Colonic mucosa (tissue), 4 donors: Measurements from ENCODE around the gene ATAD3B. TPM values are rescaled to one million over a fixed set of nuclear protein-coding genes. Genes with fewer than 3 reads are reported as not detected.
"Not testable (repeated sequence)": the region's sequence is repeated elsewhere in the genome, so short reads cannot be mapped to it uniquely, and the experiment has no call there.

Experiments
- DNase-seq: peaks from one replicate; pipeline ENCODE4 v3.0.0-alpha.2; 2020
- H3K27ac ChIP-seq: fragments of 200-600 bp; one replicate; pipeline ENCODE4 v1.8.0; 2021
- H3K27me3 ChIP-seq: fragments of 200-600 bp; one replicate; pipeline ENCODE4 v1.8.0; 2021
- H3K36me3 ChIP-seq: fragments of 200-600 bp; one replicate; pipeline ENCODE4 v1.8.0; 2021
- H3K4me1 ChIP-seq: fragments of 200-600 bp; one replicate; pipeline ENCODE4 v1.8.0; 2021; ENCODE audit warnings: mild to moderate bottlenecking
- H3K4me3 ChIP-seq: fragments of 200-600 bp; one replicate; pipeline ENCODE4 v1.8.0; 2021
- H3K9ac ChIP-seq, 2 donors: one replicate each; pipeline ENCODE4 v1.7.0; 2013; ENCODE audit warnings: control low read depth in 2 of 2, low read depth in 2 of 2, low read length in 2 of 2
- H3K9me3 ChIP-seq: fragments of 200-600 bp; one replicate; pipeline ENCODE4 v1.8.0; 2021
- intact Hi-C: fragments of 100-400 bp; cut with DNase I; formaldehyde crosslinking; loops from one replicate; pipeline ENCODE4 v1.14.1; 2022
- total RNA-seq, 2 donors: library from RNA; stranded (reverse); fragmentation: NEBNext Ultra II Directional in 1 of 2; extraction: Animal tissue kit (Norgen Biotek cat#: 25700) in 1 of 2; gene quantifications; one replicate each; pipeline ENCODE4 v1.2.1, GENCODE V29; 2021
- TF ChIP-seq, protein P1 (sequence below): fragments of 200-600 bp; IDR thresholded peaks from one replicate; pipeline ENCODE4 v1.8.0; 2022; ENCODE audit warnings: antibody characterized with exemption, mild to moderate bottlenecking
- donor health status: healthy.
- donor health status: DM: no; HTN: no; CAD: no.
- donor health status: DM: no; HTN: no; CAD: no.

ATAD3B gene
- total RNA-seq, 2 donors from 2014 or later: 16.6 to 62.9 TPM

DNA sequence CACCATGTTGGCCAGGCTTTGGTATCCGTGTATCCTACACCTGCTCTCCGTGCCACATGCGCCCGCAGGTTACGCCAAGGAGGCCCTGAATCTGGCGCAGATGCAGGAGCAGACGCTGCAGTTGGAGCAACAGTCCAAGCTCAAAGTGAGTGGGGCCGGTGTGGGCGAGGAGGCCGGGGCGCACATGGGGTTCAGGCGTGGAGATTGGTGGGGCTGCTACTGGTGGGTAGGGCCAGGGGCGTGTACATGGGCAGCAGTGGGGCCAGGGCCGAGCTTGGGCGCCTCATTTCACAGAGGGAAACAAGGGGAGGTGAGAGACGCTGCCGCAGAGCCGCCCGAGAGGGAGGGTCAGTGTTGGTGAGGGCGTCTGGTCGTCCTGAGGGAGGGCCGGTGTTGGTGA, 5.6 kb downstream of the ATAD3B start:
- no peak overlapping the region for H3K27ac ChIP-seq
- no peaks in the 10 kb centered on the region for H3K36me3 ChIP-seq
- H3K4me1 ChIP-seq: peaks cover 6% of the 10 kb centered on the region
- no peak for DNase-seq
- intact Hi-C loops: no loop called here
- TF ChIP-seq, protein P1, sequence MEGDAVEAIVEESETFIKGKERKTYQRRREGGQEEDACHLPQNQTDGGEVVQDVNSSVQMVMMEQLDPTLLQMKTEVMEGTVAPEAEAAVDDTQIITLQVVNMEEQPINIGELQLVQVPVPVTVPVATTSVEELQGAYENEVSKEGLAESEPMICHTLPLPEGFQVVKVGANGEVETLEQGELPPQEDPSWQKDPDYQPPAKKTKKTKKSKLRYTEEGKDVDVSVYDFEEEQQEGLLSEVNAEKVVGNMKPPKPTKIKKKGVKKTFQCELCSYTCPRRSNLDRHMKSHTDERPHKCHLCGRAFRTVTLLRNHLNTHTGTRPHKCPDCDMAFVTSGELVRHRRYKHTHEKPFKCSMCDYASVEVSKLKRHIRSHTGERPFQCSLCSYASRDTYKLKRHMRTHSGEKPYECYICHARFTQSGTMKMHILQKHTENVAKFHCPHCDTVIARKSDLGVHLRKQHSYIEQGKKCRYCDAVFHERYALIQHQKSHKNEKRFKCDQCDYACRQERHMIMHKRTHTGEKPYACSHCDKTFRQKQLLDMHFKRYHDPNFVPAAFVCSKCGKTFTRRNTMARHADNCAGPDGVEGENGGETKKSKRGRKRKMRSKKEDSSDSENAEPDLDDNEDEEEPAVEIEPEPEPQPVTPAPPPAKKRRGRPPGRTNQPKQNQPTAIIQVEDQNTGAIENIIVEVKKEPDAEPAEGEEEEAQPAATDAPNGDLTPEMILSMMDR: no peak
- H3K27me3 ChIP-seq: no peaks in the 10 kb centered on the region
- H3K4me3 ChIP-seq: no peak overlapping the region
- H3K9ac ChIP-seq: no peak overlapping the region
- H3K9me3 ChIP-seq: no peaks in the 10 kb centered on the region

DNA sequence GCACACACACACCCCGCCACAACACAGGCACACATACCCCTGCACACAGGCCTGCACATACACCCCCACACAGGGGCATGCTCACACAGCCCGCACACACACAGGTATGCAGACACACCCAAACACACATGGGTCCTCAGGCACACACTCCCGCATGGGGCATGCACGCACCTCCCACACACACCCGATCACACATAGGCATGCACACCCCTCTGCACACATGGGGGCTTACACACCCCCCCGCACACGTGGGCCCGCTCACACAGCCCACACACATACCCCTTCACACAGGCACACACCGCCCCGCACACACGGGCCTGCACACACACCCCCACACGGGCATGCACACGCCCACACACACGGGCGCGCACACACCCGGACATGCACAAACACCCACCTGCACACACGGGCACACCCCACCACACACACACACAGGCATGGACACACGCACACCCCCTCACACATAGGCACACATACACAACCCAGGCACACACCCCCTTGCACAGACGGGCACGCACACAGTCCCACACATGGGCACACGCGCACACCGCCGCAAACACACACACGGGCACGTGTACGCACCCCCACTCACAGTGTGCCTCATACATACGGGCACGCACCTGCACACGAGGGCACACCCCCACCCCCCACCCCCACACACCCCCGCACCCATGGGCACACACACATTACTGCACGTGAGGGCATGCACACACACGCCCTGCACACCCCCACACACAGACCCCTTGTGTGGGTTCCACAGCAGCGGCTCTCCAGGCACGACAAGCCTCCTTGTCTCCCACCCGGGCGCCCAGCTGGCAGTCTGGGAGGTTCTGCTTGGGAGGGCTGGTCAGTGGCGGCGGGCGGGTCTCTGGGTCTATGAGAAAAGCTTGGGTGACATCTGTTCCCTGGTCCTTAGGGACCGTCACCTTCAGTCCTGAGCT, 8.3 kb downstream of the ATAD3B start:
- no peaks in the 10 kb centered on the region for H3K27me3 ChIP-seq
- H3K9me3 ChIP-seq: no peaks in the 10 kb centered on the region
- intact Hi-C loops: no loop called here
- H3K27ac ChIP-seq: no peak overlapping the region
- H3K4me3 ChIP-seq: no peak overlapping the region
- H3K4me1 ChIP-seq: no peaks in the 10 kb centered on the region
- DNase-seq: no peak
- no peak overlapping the region for H3K9ac ChIP-seq
- TF ChIP-seq, protein P1: no peak
- peaks cover 5% of the 10 kb centered on the region for H3K36me3 ChIP-seq

DNA sequence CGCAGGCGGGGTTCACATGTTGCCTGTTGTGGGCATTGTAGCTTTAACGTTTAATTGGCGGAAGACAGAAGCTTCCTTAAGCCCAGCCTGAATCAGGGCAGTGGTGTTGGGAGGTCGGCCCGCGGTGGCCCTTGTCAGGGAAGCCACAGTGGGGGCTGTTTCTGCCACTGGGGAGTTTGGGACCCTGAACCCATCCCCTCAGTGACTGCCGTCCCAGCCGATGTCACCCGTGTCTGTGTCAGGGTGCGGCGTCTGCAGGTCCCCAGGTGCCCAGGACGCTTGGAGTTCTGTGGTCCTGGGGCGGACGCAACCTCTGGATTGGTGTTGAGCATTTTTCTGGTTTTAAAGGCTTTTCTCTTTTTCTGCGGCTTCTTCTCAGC, 8.9 kb downstream of the ATAD3B start:
- H3K27me3 ChIP-seq, H3K27ac ChIP-seq, H3K4me1 ChIP-seq, DNase-seq, H3K9me3 ChIP-seq, H3K4me3 ChIP-seq, H3K36me3 ChIP-seq, intact Hi-C loops, H3K9ac ChIP-seq: not testable (repeated sequence)

DNA sequence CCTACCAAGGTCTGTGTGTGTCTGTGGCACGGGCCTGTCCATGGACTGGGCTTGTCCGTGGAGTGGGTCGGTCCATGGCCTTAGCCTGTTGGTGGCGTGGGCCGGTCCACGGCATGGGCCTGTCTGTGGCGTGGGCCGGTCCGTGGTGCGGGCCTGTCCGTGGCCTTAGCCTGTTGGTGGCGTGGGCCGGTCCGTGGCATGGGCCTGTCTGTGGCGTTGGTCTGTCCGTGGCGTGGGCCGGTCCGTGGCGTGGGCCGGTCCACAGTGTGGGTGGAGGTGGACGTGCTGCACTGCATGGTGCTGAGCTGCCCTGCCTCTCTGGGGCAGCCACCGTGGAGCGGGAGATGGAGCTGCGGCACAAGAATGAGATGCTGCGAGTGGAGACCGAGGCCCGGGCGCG, 10.2 kb downstream of the ATAD3B start:
- H3K9ac ChIP-seq, H3K4me3 ChIP-seq, H3K36me3 ChIP-seq: not testable (repeated sequence)

DNA sequence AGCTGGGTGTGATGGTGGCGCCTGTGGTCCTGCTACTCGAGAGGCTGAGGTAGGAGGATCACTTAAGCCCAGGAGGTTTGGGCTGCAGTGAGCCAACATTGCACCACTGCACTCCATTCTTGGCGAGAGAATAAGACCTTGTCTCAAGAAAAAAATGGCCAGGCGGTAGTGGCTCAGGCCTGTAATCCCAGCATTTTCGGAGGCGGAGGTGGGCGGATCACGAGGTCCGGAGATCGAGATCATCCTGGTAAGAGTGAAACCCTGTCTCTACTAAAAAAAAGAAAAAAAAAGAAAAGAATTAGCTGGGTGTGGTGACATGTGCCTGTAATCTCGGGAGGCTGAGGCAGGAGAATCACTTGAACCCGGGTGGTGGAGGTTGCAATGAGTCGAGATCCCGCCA, 11.3 kb downstream of the ATAD3B start:
- DNase-seq: no peak
- Histone ChIP-seq H3K4me1 (no peaks in the 10 kb centered on the region), H3K27me3 (no peaks in the 10 kb centered on the region), H3K27ac (no peak overlapping the region), H3K9ac (no peak overlapping the region), H3K9me3 (no peaks in the 10 kb centered on the region), H3K4me3 (no peak overlapping the region), H3K36me3 (peaks cover 5% of the 10 kb centered on the region)
- intact Hi-C loops: no loop called here
- TF ChIP-seq, protein P1: no peak

More for the DNA sequence above, 10.2 kb downstream of the ATAD3B start:
- DNase-seq, H3K27ac ChIP-seq, H3K9me3 ChIP-seq, H3K4me1 ChIP-seq, H3K27me3 ChIP-seq, intact Hi-C loops: not testable (repeated sequence)

DNA sequence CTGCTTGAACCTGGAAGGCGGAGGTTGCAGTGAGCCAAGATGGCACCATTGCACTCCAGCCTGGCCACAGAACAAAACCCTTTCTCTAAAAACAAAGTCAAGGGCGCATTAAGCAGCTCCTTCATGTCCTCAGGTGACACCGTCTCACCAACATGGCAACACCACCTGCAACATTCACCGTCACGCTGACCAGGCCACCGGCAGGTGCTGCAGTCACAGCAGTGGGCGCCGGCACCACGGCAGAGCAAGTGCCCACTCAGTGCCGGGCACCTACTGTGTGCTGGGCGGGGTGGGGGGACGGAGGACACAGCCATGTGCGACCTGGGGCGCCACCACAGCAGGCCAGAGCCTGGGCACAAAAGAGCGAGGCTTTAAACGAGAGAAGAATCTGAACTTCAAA, 12.1 kb downstream of the ATAD3B start:
- H3K4me1 ChIP-seq: no peaks in the 10 kb centered on the region
- H3K36me3 ChIP-seq: peaks cover 5% of the 10 kb centered on the region
- DNase-seq: no peak
- H3K9ac ChIP-seq: no peak overlapping the region
- intact Hi-C loops: no loop called here
- H3K4me3 ChIP-seq: no peak overlapping the region
- no peaks in the 10 kb centered on the region for H3K27me3 ChIP-seq
- TF ChIP-seq, protein P1: no peak
- H3K27ac ChIP-seq: no peak overlapping the region
- H3K9me3 ChIP-seq: no peaks in the 10 kb centered on the region

DNA sequence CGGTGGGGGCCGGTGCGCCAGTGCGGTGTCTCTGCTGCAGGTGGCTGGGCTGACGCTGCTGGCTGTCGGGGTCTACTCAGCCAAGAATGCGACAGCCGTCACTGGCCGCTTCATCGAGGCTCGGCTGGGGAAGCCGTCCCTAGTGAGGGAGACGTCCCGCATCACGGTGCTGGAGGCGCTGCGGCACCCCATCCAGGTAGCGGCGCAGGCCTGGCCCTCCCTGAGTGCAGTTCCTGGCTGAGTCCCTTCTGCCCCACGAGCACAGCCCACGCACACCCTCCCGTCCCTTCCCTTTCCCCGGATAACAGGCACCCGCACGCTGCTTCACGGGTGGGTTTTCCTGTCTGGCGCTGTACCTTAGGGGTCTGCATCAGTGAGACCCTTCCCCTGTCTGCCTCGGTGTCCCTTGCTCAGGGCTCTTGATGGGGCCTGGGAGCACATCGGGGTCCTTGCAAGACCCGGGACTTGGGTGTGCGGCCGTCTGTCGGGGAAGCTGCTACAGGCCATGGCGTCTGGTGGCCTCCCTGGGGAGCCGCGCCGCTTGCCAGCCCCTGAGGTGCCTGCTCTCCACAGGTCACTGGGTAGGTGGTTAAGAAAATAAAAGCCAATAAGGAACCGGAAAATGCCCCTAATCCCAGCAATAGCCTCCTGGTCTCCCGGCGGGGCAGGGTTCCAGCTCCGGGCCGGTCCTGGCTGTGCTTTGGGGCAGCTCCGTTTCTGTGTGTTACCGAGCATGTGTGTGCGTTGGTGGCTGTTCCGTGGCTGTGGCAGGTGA, 13.6 kb downstream of the ATAD3B start:
- intact Hi-C loops, H3K4me1 ChIP-seq, H3K9ac ChIP-seq, H3K9me3 ChIP-seq, H3K27ac ChIP-seq, H3K27me3 ChIP-seq, DNase-seq, H3K4me3 ChIP-seq: not testable (repeated sequence)
- H3K36me3 ChIP-seq: peaks cover 13% of the 10 kb centered on the region

DNA sequence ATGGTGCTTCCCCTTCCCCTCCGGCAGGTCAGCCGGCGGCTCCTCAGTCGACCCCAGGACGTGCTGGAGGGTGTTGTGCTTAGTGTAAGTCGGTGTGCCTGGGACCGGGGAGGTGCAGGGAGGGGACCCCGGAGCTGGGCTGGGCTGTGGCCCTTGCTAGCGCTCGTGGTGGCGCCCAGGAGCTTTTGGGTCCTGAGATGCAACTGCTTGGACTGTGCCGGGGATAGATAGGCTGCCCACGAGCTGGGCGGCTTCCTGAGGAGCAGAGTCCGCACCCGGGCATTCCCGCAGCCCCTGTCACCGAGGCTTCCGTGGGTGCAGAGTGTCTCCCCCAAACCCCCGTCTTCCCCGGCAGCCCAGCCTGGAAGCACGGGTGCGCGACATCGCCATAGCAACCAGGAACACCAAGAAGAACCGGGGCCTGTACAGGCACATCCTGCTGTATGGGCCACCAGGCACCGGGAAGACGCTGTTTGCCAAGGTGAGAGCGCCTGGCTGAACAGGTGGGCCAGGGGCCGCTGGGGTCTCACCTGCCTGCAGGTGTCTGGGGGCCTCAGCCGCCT, 14.3 kb downstream of the ATAD3B start:
- H3K9me3 ChIP-seq, intact Hi-C loops, DNase-seq, H3K27me3 ChIP-seq, H3K9ac ChIP-seq, H3K4me1 ChIP-seq, H3K27ac ChIP-seq, H3K4me3 ChIP-seq: not testable (repeated sequence)
- H3K36me3 ChIP-seq: peaks cover 13% of the 10 kb centered on the region
